Retinal pigment epithelial cell (primary cell): ENCODE data around the gene RUNX1.
A peak's percentile ranks its signal among the peaks of the same experiment; 100 is the strongest.

ENCODE experiments used
- DNase-seq: peaks from one replicate; pipeline ENCODE4 v3.0.0-alpha.2; 2010; ENCODE audit warnings: low read depth
- H3K4me3 ChIP-seq: 2 replicates; pipeline ENCODE4 v1.5.1; 2011; ENCODE audit warnings: mild to moderate bottlenecking, low read length, control low read depth, moderate library complexity
- TF ChIP-seq, protein P1 (sequence below): conservative IDR thresholded peaks from 2 replicates; pipeline ENCODE4 v1.5.1; 2011; ENCODE audit warnings: low read depth, low read length, control low read depth, inconsistent platforms

Gene RUNX1

GRCh38 chr21:34812504-34813265, 236.4 kb downstream of the RUNX1 start:
- no peak overlapping the region for H3K4me3 ChIP-seq
- TF ChIP-seq, protein P1, sequence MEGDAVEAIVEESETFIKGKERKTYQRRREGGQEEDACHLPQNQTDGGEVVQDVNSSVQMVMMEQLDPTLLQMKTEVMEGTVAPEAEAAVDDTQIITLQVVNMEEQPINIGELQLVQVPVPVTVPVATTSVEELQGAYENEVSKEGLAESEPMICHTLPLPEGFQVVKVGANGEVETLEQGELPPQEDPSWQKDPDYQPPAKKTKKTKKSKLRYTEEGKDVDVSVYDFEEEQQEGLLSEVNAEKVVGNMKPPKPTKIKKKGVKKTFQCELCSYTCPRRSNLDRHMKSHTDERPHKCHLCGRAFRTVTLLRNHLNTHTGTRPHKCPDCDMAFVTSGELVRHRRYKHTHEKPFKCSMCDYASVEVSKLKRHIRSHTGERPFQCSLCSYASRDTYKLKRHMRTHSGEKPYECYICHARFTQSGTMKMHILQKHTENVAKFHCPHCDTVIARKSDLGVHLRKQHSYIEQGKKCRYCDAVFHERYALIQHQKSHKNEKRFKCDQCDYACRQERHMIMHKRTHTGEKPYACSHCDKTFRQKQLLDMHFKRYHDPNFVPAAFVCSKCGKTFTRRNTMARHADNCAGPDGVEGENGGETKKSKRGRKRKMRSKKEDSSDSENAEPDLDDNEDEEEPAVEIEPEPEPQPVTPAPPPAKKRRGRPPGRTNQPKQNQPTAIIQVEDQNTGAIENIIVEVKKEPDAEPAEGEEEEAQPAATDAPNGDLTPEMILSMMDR, result no peak
- DNase-seq, result no peak

DNA sequence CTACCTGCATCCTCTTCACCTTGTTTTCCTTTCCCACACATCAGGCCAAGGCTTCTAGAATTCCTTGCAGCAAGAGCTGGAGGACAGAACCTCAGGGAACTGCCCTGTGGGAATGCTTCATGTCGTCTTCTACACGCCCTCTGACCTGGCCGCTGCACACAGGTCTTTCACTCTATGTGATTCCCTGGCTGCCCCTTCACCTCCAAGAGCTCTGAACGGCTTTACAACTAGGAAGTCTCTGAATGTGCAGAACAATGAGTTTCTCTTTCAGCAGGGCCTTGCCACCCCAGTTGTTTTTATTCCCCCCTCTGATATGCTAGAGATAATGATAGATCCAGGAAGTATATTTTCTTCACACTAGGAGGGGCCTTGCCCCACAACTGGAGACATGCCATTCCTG, 237.7 kb downstream of the RUNX1 start:
- TF ChIP-seq, protein P1, result no peak
- no peak for DNase-seq
- no peak overlapping the region for H3K4me3 ChIP-seq

DNA sequence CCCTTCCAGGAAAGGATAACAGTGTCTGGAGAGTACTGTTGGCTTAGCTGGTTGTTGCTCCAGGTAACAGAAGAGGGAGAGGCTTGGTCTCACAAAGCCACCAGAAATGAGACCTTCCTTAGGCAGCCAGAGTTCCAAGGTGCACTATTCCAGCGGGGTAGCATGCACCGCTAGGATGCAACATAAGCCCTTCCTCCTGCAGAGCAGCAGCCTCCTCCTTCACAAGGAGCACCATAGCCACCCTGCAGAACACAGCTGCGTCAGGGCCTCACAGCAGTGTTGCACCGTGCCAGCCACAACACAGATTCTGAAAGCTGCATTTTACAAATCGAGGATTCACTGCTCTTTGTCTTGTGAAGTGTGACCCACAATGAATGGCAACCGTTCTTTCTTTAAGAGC, 238.3 kb downstream of the RUNX1 start:
- TF ChIP-seq, protein P1, result no peak

DNA sequence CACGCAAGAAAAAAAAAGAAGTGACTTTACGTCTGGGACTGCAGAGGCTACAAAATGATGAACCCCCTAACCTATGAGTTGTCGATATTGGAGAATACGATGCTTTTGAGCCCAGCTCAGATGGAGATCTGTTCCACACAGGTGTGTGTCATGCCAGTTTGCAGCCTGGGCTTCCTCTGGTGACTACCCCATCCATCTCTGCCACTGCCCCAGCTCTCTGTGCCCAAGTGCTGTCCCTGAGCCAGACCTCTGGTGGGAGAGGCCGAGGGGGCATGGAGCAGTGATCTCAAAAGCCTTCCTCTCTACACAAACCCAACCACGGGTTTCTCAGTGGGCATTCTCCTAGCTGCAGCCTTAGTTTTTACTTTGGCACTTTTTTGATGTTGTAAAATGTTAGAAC, 239.3 kb downstream of the RUNX1 start:
- H3K4me3 ChIP-seq, result no peak overlapping the region
- TF ChIP-seq, protein P1, result no peak

More for the DNA sequence above, 238.3 kb downstream of the RUNX1 start:
- no peak overlapping the region for H3K4me3 ChIP-seq
- DNase-seq, result no peak

DNA sequence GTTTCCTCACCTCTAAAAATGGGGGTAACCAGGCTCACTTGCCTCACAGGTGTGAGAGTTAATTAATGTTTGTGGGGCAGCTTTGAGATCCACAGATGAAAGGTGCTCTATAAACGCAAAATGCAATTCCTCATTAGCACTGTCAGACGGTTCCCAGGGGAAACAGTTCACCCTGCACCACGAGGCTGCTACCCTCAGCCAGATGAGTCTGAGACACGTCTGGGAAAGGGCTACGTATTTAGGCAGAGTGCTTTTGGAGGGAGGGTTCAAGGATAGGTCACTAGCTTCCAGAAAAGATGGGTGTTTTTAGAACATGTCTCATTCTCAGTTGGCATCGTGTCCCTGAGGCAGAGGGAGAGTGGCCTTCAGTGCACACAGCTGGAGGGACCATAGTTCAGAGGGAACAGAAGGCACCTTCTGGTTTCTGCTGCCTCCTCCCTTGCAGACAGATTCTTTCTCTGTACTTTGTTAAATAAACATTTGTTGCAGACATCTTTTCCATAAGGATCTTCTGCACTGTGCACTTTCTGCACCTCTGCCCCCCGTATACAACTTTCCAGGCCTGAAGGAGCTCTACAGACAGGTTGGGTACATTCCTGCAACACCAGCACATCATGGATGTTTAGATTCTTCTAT, 240.4 kb downstream of the RUNX1 start:
- DNase-seq, result peak; percentile 78
- TF ChIP-seq, protein P1, result no peak
- H3K4me3 ChIP-seq, result no peak overlapping the region

More for the DNA sequence above, 239.3 kb downstream of the RUNX1 start:
- no peak for DNase-seq

- H3K4me3 ChIP-seq, result no peak overlapping the region
- TF ChIP-seq, protein P1, result no peak
- peak; percentile 83 for DNase-seq
Measured at GRCh38 chr21:34807881-34808568, 241.1 kb downstream of the RUNX1 start.
